ENCODE measurements around the gene CEP83. TPM values are rescaled to one million over a fixed set of nuclear protein-coding genes. Genes with fewer than 3 reads are reported as not detected.

CEP83 gene, protein sequence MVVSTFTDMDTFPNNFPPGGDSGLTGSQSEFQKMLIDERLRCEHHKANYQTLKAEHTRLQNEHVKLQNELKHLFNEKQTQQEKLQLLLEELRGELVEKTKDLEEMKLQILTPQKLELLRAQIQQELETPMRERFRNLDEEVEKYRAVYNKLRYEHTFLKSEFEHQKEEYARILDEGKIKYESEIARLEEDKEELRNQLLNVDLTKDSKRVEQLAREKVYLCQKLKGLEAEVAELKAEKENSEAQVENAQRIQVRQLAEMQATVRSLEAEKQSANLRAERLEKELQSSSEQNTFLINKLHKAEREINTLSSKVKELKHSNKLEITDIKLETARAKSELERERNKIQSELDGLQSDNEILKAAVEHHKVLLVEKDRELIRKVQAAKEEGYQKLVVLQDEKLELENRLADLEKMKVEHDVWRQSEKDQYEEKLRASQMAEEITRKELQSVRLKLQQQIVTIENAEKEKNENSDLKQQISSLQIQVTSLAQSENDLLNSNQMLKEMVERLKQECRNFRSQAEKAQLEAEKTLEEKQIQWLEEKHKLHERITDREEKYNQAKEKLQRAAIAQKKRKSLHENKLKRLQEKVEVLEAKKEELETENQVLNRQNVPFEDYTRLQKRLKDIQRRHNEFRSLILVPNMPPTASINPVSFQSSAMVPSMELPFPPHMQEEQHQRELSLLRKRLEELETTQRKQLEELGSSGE
- 6.2 and 7.0 TPM in 2 replicates for total RNA-seq

GRCh38 chr12:94459728-94460615 is at the start of gene CEP83:
CEP83 (minus strand) TSS chr12:94459867; CDS start chr12:94412490, 47,377 bp downstream.

Other genes with a start within 250 kb of the CEP83 start
- gene TMCC3, start 190.7 kb upstream of the CEP83 start, total RNA-seq = 0.20 and 0.53 TPM in 2 replicates

Measured in smooth muscle cell of the pulmonary artery (primary cell).